Measurements from ENCODE around the gene CASTOR1.
A peak's percentile ranks its signal among the peaks of the same experiment; 100 is the strongest.

CASTOR1 gene

DNA sequence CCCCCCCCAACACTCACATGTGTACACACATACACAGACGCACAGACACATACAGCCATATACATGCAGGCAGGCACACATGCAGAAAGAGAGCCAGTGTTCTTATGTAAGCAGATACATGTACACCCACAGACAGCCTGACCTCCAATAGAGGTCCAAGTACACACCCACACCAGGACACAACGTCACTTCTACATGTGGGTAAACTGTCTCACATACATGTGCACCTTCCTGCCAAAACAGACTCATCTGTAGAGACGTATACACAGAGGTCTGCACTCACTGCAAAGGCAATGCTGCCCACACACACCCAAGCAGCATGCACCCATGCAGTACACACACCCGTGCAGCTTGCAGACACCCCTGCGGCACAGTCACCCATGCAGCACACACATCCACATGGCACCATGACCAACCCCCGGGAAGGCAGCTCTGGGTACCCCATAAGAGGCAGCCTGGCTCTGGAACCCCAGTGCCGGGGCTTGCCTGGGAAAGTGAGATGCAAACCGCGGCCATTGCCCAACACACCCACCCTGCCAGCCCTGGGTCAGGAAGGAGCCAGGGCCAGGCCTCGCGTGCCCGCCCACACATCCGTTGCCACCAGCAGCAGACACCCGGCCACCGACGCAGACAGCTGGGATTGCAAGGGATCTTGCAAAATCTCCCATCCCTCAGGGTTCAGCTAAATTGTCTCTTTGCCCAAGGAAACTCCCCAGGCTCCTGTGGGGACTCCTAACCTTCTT, 10.1 kb downstream of the CASTOR1 start:
- Histone ChIP-seq H3K4me3 (ENCODE audit: low read length) (no peak overlapping the region), H3K4me1 (ENCODE audit: low read length) (peaks cover 7% of the 10 kb centered on the region; the same call in 1 of the 2 replicates), H3K9me3 (ENCODE audit: insufficient read depth, low read length) (no peaks in the 10 kb centered on the region), H3K79me2 (ENCODE audit: low read length) (no peaks in the 10 kb centered on the region), H3K27me3 (ENCODE audit: low read depth, low read length) (peaks cover 28% of the 10 kb centered on the region), H3K27ac (ENCODE audit: low read length) (no peak overlapping the region), H3K4me2 (ENCODE audit: low read length) (no peak overlapping the region), H4K20me1 (ENCODE audit: insufficient read depth, low read length) (no peaks in the 10 kb centered on the region), H2AFZ (ENCODE audit: low read depth, low read length) (no peak overlapping the region), H3K9ac (ENCODE audit: low read length) (no peak overlapping the region), H3K36me3 (replicated peaks; ENCODE audit: low read depth, low read length) (no peaks in the 10 kb centered on the region)
- TF ChIP-seq, protein P1, sequence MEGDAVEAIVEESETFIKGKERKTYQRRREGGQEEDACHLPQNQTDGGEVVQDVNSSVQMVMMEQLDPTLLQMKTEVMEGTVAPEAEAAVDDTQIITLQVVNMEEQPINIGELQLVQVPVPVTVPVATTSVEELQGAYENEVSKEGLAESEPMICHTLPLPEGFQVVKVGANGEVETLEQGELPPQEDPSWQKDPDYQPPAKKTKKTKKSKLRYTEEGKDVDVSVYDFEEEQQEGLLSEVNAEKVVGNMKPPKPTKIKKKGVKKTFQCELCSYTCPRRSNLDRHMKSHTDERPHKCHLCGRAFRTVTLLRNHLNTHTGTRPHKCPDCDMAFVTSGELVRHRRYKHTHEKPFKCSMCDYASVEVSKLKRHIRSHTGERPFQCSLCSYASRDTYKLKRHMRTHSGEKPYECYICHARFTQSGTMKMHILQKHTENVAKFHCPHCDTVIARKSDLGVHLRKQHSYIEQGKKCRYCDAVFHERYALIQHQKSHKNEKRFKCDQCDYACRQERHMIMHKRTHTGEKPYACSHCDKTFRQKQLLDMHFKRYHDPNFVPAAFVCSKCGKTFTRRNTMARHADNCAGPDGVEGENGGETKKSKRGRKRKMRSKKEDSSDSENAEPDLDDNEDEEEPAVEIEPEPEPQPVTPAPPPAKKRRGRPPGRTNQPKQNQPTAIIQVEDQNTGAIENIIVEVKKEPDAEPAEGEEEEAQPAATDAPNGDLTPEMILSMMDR (IDR thresholded peaks at IDR 0.05; ENCODE audit: low read depth, low read length), result no peak
- no peak for TF ChIP-seq EZH2phosphoT487 (IDR thresholded peaks at IDR 0.05; ENCODE audit: low read depth)

DNA sequence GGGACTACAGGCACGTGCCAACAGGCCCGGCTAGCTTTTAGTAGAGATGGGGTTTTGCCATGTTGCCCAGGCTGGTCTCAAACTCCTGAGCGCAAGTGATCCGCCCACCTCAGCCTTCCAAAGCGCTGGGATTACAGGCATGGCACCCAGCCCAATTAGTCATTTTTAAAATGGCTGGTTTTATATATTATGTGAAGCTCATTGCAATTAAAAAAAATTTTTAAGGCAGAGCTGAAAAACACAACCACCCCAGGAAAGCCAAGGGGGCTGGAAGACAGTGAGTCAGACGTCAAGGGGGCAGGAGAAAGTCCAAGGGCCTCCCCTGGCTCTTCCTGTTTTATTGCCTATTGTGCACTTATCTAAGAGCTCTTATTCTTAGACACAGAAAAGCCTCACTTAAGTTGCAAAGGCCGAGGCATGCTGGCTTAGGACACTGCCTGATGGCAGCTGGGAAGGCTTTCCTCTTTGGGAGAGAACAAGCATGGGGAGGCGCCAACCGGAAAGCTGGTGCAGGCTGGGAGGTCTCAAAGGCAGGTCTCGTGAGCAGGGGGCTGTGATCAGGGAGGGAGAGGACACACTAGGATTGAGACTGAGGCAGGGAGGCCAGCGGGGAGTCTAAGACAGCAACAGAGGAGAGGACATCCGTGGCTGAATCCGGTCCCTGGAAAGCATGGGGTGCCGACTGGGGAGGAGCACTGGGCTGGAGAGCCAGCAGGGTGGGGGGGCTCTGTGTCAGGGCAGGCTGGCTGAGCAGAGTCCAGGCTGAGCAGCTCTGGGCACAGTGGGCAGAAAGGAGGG, 11.6 kb downstream of the CASTOR1 start:
- Histone ChIP-seq H3K4me2 (ENCODE audit: low read length) (no peak overlapping the region), H2AFZ (ENCODE audit: low read depth, low read length) (no peak overlapping the region), H3K36me3 (replicated peaks; ENCODE audit: low read depth, low read length) (no peaks in the 10 kb centered on the region), H3K79me2 (ENCODE audit: low read length) (no peaks in the 10 kb centered on the region), H3K27ac (ENCODE audit: low read length) (no peak overlapping the region), H3K27me3 (ENCODE audit: low read depth, low read length) (peaks cover 28% of the 10 kb centered on the region), H3K9ac (ENCODE audit: low read length) (no peak overlapping the region), H4K20me1 (ENCODE audit: insufficient read depth, low read length) (no peaks in the 10 kb centered on the region), H3K9me3 (ENCODE audit: insufficient read depth, low read length) (no peaks in the 10 kb centered on the region), H3K4me1 (ENCODE audit: low read length) (peaks cover 7% of the 10 kb centered on the region; the same call in 1 of the 2 replicates), H3K4me3 (ENCODE audit: low read length) (no peak overlapping the region)
- TF ChIP-seq, protein P1 (IDR thresholded peaks at IDR 0.05; ENCODE audit: low read depth, low read length), result no peak
- no peak for TF ChIP-seq EZH2phosphoT487 (IDR thresholded peaks at IDR 0.05; ENCODE audit: low read depth)

DNA sequence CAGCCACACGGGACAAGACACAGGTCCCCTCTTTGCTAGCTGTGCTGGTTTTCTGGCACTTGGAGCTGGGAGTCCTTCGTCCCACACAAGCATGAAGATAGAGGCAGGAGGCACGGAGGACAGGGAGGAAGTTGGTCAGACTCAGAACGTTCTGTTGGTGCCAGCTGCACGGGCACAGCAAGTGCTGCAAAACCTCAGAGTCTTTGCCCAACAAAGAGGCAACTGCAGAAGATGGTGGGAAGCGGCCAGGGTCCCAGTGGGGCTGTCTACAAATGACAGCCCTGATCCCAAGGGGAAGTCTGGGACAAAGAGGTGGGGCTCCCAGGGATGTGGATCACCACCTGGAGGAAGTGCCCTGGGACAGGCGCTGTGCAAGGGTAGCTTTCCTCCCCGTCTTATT, 13.3 kb downstream of the CASTOR1 start:
- Histone ChIP-seq H3K4me2 (ENCODE audit: low read length) (peak overlapping the region; percentile 58), H3K27ac (ENCODE audit: low read length) (no peak overlapping the region), H3K9me3 (ENCODE audit: insufficient read depth, low read length) (no peaks in the 10 kb centered on the region), H3K36me3 (replicated peaks; ENCODE audit: low read depth, low read length) (no peaks in the 10 kb centered on the region), H4K20me1 (ENCODE audit: insufficient read depth, low read length) (no peaks in the 10 kb centered on the region), H3K79me2 (ENCODE audit: low read length) (no peaks in the 10 kb centered on the region), H3K4me1 (ENCODE audit: low read length) (peaks cover 7% of the 10 kb centered on the region; the same call in 1 of the 2 replicates), H3K27me3 (ENCODE audit: low read depth, low read length) (peaks cover 23% of the 10 kb centered on the region), H2AFZ (ENCODE audit: low read depth, low read length) (peak overlapping the region; percentile 81; the same call in 1 of the 2 replicates), H3K9ac (ENCODE audit: low read length) (no peak overlapping the region), H3K4me3 (ENCODE audit: low read length) (peak overlapping the region; percentile 58)
- TF ChIP-seq, protein P1 (IDR thresholded peaks at IDR 0.05; ENCODE audit: low read depth, low read length), result no peak
- TF ChIP-seq EZH2phosphoT487 (IDR thresholded peaks at IDR 0.05; ENCODE audit: low read depth), result no peak

DNA sequence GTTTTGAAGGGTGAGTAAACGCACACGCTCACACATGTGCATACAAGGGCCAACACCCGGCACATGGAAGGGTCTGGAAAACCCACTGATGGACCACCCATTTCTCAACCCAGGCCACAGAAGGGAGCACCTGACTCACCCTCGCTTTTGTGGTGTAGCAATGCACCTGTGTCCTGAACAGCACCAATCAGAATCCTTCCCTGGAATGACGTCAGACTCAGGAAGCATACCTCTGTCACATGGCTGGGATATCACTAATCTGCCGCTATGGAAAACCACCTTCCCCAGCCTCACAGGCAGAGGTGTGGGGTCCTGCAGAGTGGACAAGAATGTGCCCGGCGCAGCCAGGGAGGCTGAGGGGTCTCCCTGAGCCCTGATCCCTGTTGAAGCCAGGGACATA, 13.7 kb downstream of the CASTOR1 start:
- H3K79me2 ChIP-seq (ENCODE audit: low read length), result no peaks in the 10 kb centered on the region
- H3K27me3 ChIP-seq (ENCODE audit: low read depth, low read length), result peaks cover 23% of the 10 kb centered on the region
- H3K27ac ChIP-seq (ENCODE audit: low read length), result no peak overlapping the region
- no peaks in the 10 kb centered on the region for H4K20me1 ChIP-seq (ENCODE audit: insufficient read depth, low read length)
- no peaks in the 10 kb centered on the region for H3K36me3 ChIP-seq (replicated peaks; ENCODE audit: low read depth, low read length)
- peak overlapping the region; percentile 58 for H3K4me2 ChIP-seq (ENCODE audit: low read length)
- no peak for TF ChIP-seq EZH2phosphoT487 (IDR thresholded peaks at IDR 0.05; ENCODE audit: low read depth)
- TF ChIP-seq, protein P1 (IDR thresholded peaks at IDR 0.05; ENCODE audit: low read depth, low read length), result no peak
- peaks cover 7% of the 10 kb centered on the region; the same call in 1 of the 2 replicates for H3K4me1 ChIP-seq (ENCODE audit: low read length)
- peak overlapping the region; percentile 81; the same call in 1 of the 2 replicates for H2AFZ ChIP-seq (ENCODE audit: low read depth, low read length)
- no peaks in the 10 kb centered on the region for H3K9me3 ChIP-seq (ENCODE audit: insufficient read depth, low read length)
- no peak overlapping the region for H3K9ac ChIP-seq (ENCODE audit: low read length)
- peak overlapping the region; percentile 58 for H3K4me3 ChIP-seq (ENCODE audit: low read length)
